ENCODE results near the gene HNRNPR. TPM values are rescaled to one million over a fixed set of nuclear protein-coding genes. Genes with fewer than 3 reads are reported as not detected.

HNRNPR gene
- total RNA-seq, 1 experiment from 2014 or later: 300 TPM

DNA sequence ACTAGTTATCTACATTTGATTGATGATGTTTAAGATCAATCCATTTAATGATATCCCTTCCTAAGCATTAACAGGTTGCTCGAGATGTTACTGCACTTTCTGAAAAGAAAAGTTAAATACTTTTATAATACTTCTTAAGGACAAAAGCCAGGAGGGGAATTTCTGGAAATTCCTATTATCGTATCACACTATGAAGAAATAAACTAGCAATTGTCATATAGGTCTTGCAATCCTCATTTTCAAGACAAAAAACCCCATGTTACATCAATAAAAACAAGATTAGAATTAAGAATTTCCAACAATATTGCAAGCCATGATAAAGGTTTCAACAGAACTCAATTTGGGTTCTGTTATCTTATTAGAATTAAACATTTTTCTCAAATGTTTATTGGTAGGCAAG is 47.2 kb downstream of the HNRNPR start:
- TF ChIP-seq, protein P1, sequence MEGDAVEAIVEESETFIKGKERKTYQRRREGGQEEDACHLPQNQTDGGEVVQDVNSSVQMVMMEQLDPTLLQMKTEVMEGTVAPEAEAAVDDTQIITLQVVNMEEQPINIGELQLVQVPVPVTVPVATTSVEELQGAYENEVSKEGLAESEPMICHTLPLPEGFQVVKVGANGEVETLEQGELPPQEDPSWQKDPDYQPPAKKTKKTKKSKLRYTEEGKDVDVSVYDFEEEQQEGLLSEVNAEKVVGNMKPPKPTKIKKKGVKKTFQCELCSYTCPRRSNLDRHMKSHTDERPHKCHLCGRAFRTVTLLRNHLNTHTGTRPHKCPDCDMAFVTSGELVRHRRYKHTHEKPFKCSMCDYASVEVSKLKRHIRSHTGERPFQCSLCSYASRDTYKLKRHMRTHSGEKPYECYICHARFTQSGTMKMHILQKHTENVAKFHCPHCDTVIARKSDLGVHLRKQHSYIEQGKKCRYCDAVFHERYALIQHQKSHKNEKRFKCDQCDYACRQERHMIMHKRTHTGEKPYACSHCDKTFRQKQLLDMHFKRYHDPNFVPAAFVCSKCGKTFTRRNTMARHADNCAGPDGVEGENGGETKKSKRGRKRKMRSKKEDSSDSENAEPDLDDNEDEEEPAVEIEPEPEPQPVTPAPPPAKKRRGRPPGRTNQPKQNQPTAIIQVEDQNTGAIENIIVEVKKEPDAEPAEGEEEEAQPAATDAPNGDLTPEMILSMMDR (conservative IDR thresholded peaks at IDR 0.05; ENCODE audit: low read depth, low read length): no peak
- TF ChIP-seq EZH2 (IDR thresholded peaks at IDR 0.05; ENCODE audit: borderline replicate concordance, low read depth, low read length, poor library complexity, severe bottlenecking): no peak
- intact Hi-C loops (cut with micrococcal nuclease; ENCODE audit: unreplicated experiment): no loop called here
- ChIA-PET CTCF (no interaction called here), POLR2A (ENCODE audit: low non-redundant PET) (no interaction called here)
- H3K27ac ChIP-seq (ENCODE audit: low read depth, low read length, poor library complexity, severe bottlenecking): no peak overlapping the region
- H3K4me1 ChIP-seq (ENCODE audit: insufficient read depth, low read length, poor library complexity, severe bottlenecking): no peaks in the 10 kb centered on the region
- peaks cover 52% of the 10 kb centered on the region for H3K36me3 ChIP-seq (ENCODE audit: insufficient read depth, low read length, poor library complexity, severe bottlenecking)
- no peak for DNase-seq (ENCODE audit: low spot score)
- H3K9me3 ChIP-seq (ENCODE audit: low read depth, low read length, poor library complexity, severe bottlenecking): no peaks in the 10 kb centered on the region
- H3K4me3 ChIP-seq (ENCODE audit: low read depth, low read length, poor library complexity, severe bottlenecking): no peak overlapping the region
- BruUV-seq (replicated peaks): no TSS peak
- H3K27me3 ChIP-seq (replicated peaks; ENCODE audit: insufficient read depth, low read depth, low read length, poor library complexity): no peaks in the 10 kb centered on the region

DNA sequence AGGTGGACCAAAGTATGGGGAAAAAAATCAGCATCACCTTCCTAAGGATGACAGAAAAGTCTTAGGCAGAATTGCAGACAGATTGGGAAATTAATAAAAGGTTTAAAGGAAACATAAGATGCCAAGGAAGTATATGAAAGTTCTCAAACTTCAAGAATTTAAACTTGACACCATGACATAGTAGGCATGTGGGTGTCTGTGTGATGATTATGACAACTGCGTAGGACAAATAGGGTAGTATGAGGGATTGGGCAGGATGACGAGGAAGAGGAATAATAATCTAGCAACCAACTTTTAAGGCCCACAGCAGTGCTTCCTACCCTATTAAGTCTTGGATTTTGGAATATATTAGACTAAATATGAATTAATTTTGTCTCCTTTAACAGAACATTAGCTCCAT is 52.4 kb downstream of the HNRNPR start:
- ChIA-PET CTCF (no interaction called here), POLR2A (ENCODE audit: low non-redundant PET) (no interaction called here)
- intact Hi-C loops (cut with micrococcal nuclease; ENCODE audit: unreplicated experiment): no loop called here
- Histone ChIP-seq H3K27me3 (replicated peaks; ENCODE audit: insufficient read depth, low read depth, low read length, poor library complexity) (no peaks in the 10 kb centered on the region), H3K4me1 (ENCODE audit: insufficient read depth, low read length, poor library complexity, severe bottlenecking) (no peaks in the 10 kb centered on the region), H3K4me3 (ENCODE audit: low read depth, low read length, poor library complexity, severe bottlenecking) (no peak overlapping the region), H3K36me3 (ENCODE audit: insufficient read depth, low read length, poor library complexity, severe bottlenecking) (peaks cover 7% of the 10 kb centered on the region), H3K27ac (ENCODE audit: low read depth, low read length, poor library complexity, severe bottlenecking) (no peak overlapping the region), H3K9me3 (ENCODE audit: low read depth, low read length, poor library complexity, severe bottlenecking) (no peaks in the 10 kb centered on the region)
- no peak for TF ChIP-seq EZH2 (IDR thresholded peaks at IDR 0.05; ENCODE audit: borderline replicate concordance, low read depth, low read length, poor library complexity, severe bottlenecking)
- TF ChIP-seq, protein P1 (conservative IDR thresholded peaks at IDR 0.05; ENCODE audit: low read depth, low read length): no peak
- no TSS peak for BruUV-seq (replicated peaks)
- DNase-seq (ENCODE audit: low spot score): no peak

DNA sequence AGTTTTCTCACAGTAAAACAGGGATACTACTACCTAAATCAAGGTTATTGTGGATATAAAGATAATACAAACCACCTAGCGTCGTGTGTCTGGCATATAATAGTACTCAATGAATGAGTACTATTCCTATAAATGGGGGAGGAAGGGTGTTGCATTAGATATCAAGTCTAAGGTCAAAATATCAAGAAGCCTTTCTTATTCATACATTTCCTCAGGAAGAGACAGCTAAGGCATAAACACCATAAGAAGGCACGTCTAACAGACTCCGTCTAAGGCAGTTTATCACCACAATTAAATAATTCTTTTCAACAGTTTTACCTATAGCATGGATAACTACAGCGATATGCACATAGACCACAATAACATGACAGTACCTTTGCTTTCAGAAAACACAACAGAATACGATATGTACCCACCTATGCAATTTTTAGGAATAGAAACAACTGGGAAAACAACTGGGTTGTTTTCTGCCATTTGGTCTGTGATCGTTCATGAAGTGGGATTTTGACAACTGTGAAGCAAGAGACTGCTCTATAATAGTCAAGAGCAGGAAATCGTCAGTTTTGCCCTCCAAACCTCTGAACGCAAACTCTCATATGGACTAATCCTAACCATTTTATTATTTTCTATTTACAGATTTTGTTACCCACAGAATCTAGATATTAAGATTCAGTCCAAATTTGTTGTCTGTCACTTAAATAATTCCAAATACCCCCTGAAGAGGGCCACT is 53.1 kb downstream of the HNRNPR start:
- Histone ChIP-seq H3K27ac (ENCODE audit: low read depth, low read length, poor library complexity, severe bottlenecking) (no peak overlapping the region), H3K36me3 (ENCODE audit: insufficient read depth, low read length, poor library complexity, severe bottlenecking) (peaks cover under 1% of the 10 kb centered on the region), H3K27me3 (replicated peaks; ENCODE audit: insufficient read depth, low read depth, low read length, poor library complexity) (no peaks in the 10 kb centered on the region), H3K9me3 (ENCODE audit: low read depth, low read length, poor library complexity, severe bottlenecking) (no peaks in the 10 kb centered on the region), H3K4me3 (ENCODE audit: low read depth, low read length, poor library complexity, severe bottlenecking) (no peak overlapping the region), H3K4me1 (ENCODE audit: insufficient read depth, low read length, poor library complexity, severe bottlenecking) (no peaks in the 10 kb centered on the region)
- BruUV-seq (replicated peaks): no TSS peak
- CTCF ChIA-PET: no interaction called here
- DNase-seq (ENCODE audit: low spot score): no peak
- intact Hi-C loops (cut with micrococcal nuclease; ENCODE audit: unreplicated experiment): no loop called here
- no peak for TF ChIP-seq EZH2 (IDR thresholded peaks at IDR 0.05; ENCODE audit: borderline replicate concordance, low read depth, low read length, poor library complexity, severe bottlenecking)
- TF ChIP-seq, protein P1 (conservative IDR thresholded peaks at IDR 0.05; ENCODE audit: low read depth, low read length): no peak
- POLR2A ChIA-PET (ENCODE audit: low non-redundant PET): no interaction called here
